ENCODE measurements around the gene TRDMT1.

DNA sequence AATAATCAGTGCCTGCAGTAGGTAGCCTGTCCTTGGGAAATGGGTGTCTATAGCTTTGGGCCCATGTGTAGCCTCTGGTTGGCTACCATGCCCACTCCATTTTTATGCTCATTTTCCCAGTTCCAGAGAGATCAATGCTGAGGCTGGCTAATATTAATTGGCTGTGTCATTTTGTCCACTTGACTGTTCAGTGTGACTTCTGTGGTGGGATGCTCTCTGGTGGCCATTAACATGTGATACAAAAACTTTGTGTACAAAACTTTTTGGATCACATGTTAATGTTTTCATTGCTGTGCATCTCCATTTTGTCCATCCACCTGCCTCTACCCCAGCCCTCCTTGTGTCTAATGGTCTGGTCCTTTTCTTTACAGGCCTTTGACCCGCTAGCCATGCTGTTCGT is 49.3 kb upstream of the TRDMT1 start:
- TF ChIP-seq, protein P1, sequence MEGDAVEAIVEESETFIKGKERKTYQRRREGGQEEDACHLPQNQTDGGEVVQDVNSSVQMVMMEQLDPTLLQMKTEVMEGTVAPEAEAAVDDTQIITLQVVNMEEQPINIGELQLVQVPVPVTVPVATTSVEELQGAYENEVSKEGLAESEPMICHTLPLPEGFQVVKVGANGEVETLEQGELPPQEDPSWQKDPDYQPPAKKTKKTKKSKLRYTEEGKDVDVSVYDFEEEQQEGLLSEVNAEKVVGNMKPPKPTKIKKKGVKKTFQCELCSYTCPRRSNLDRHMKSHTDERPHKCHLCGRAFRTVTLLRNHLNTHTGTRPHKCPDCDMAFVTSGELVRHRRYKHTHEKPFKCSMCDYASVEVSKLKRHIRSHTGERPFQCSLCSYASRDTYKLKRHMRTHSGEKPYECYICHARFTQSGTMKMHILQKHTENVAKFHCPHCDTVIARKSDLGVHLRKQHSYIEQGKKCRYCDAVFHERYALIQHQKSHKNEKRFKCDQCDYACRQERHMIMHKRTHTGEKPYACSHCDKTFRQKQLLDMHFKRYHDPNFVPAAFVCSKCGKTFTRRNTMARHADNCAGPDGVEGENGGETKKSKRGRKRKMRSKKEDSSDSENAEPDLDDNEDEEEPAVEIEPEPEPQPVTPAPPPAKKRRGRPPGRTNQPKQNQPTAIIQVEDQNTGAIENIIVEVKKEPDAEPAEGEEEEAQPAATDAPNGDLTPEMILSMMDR (IDR thresholded peaks at IDR 0.05) = peak in 1 of 3 experiments; percentile 13
- no peak for TF ChIP-seq POLR2A (IDR thresholded peaks at IDR 0.05)

Measured in testis (tissue), 2 donors.